ENCODE measurements around the gene PIK3CD.
A peak's percentile ranks its signal among the peaks of the same experiment; 100 is the strongest.
"Not testable (repeated sequence)": the region's sequence is repeated elsewhere in the genome, so short reads cannot be mapped to it uniquely, and the experiment has no call there.

Gene PIK3CD

GRCh38 chr1:9744106-9744799 lies 92.7 kb downstream of the PIK3CD start:
- DNase-seq = no peak

DNA sequence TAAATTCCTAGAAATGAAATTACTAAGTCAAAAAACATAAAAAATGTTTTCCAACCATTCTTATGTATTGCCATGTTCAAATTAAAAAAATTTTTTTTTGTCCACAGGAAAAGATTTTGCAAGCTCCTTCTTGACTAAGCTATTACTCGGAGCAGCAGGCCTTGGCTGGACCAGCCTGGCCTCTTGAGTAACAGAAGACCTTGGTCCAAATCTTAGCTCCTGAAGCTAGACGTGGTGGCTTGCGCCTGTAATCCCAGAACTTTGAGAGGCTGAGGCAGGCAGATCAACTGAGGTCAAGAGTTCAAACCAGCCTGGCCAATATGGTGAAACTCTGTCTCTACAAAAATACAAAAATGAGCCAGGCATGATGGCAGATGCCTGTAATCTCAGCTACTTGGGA lies 94.7 kb downstream of the PIK3CD start:
- DNase-seq = no peak

GRCh38 chr1:9746651-9747050 lies 95.1 kb downstream of the PIK3CD start:
- DNase-seq = no peak

DNA sequence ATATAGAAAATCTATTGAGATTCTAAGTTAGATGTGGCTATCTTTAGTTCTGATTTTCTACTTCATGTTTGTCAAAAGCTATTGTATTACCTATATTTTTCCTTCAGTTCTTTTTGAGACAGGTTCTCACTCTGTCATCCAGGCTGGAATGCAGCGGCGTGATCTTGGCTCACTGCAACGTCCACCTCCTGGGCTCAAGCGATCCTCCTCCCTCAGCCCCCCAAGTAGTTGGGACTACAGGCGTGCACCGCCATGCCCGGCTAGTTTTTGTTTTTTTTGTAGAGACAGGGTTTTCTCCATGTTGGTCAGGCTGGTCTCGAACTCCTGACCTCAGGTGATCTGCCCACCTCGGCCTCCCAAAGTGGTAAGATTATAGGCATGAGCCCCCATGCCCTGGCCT lies 96.9 kb downstream of the PIK3CD start:
- DNase-seq = not testable (repeated sequence)

DNA sequence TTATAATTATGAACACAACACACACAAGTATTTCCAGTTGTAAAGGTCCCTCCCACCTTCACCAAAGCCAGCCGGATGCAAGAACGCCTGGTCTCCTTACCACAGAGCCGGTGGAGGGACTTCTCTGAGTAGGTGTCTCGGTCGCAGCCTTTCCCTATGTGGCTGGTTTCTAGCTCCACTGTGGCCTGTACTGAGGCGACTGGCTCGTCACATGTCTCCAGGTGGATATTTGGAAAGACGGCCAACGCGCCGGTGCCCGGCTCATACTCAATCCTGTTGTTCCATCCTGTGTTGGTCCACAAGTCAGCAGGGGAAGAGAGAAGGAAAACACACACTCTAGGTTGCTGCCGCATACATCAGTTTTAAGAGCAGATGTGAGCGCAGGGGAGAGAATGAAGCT lies 97.8 kb downstream of the PIK3CD start:
- DNase-seq = no peak

DNA sequence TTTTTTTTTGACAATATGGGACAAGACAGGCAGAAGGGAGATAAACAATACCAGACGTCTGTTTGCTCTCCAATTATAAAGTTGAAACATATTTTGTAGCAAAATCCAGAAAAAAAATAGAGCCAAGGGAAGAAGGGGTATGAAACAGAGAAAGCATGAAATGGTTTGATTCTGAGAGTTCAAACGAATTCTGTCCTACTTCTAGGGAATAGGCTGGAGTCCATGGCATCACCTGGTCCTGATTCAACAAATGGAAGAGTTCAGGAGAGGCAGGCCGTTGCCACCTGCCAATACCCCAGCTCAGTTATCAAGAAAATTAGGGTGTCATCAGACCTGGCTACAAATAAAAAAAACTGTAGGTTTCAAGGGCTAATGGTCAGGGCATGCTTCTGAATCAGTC lies 100.4 kb downstream of the PIK3CD start:
- no peak for DNase-seq

GRCh38 chr1:9753121-9753531 lies 101.6 kb downstream of the PIK3CD start:
- DNase-seq = peak; percentile 69 to 91

- DNase-seq = no peak
Observed at GRCh38 chr1:9755441-9755995, 104.0 kb downstream of the PIK3CD start.

DNA sequence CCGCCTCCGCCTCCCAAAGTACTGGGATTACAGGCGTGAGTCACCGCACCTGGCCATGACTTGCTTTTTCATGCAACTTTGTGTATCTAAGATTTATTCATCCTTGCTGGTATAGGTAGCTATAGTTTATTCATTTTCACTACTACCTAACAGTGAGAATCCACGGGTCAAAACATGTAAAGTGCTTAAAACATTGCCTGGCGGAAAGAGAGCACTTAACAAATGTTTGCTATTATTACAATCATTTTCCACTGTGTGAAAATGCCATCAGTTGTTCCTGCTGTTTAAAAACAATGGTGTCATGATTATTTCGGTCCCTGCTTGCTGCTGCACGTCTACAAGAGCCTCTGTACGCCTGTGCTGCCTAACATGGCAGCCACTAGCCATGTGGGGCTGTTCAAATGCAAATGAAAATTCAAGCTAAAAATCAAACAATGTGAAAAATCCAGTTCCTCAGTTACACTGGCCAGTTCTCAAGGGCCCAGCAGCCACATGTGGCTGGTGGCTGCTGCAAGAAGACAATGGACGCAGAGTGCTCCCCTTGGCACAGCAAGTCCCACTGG lies 107.1 kb downstream of the PIK3CD start:
- no peak for DNase-seq

DNA sequence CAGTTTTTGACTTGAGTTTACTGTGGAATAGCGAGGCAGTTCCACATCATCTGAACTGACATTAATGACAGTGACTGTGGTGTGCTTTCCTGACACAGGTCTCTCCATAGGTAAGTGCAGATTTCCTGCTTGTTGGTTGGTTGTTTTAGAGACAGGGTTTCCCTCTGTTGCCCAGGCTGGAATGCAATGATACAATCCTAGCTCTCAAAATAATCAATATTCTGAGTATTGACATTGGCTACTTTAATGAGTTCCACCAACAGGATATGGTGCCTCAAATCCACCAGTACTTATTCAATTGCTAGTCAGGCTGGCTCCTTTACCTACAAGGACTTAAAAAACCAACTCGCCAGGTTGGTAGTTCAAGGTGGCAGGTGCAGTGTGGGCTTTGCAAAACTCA lies 108.4 kb downstream of the PIK3CD start:
- no peak for DNase-seq

GRCh38 chr1:9760824-9761223 lies 109.3 kb downstream of the PIK3CD start:
- no peak for DNase-seq

DNA sequence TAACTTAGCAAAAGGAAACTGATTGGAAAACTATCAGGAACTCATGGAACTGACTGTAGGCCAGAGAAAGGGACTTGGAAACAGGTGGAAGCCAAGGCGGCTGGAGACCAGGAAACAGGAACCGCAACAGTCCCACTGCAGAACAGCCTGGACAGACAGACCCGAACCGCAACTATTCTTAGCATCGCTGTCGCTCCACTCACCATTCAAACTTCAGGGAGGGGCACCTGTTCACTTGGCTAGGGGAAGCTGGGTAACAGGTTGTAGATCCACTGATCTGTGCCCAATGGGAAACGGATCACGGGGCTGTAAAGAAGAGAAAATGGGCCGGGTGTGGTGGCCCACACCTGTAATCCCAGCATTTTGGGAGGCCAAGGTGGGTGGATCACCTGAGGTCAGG lies 110.3 kb downstream of the PIK3CD start:
- DNase-seq = no peak

DNA sequence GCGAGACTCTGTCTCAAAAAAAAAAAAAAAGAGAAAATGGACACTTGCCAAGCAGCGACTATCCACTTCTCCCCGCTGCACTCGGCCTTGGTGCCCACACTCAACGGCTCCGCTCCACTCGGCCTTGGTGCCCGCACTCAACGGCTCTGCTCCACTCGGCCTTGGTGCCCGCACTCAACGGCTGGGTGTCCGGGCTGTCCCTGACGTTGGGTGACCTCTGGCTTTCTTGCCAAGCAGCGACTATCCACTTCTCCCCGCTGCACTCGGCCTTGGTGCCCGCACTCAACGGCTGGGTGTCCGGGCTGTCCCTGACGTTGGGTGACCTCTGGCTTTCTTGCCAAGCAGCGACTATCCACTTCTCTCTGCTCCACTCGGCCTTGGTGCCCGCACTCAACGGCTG lies 110.9 kb downstream of the PIK3CD start:
- not testable (repeated sequence) for DNase-seq

DNA sequence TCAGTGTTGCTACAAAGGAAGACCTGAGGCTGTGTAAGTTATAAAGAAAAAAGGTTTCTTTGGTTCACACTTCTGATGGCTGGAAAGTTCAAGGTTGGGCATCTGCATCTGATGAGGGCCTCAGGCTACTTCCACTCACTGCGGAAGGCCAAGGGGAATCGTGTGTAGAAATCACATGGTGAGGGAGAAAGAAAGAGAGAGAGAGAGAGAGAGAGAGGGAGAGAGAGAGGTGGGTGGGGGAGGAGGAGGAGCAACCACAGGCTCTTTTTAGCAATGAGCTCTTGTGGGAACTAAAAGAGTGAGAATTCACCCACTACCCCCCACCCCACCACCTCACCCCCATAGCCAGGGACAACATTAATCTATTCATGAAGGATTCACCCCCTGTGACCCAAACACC lies 112.4 kb downstream of the PIK3CD start:
- DNase-seq = no peak

GRCh38 chr1:9764550-9764949 lies 113.0 kb downstream of the PIK3CD start:
- DNase-seq = no peak

DNA sequence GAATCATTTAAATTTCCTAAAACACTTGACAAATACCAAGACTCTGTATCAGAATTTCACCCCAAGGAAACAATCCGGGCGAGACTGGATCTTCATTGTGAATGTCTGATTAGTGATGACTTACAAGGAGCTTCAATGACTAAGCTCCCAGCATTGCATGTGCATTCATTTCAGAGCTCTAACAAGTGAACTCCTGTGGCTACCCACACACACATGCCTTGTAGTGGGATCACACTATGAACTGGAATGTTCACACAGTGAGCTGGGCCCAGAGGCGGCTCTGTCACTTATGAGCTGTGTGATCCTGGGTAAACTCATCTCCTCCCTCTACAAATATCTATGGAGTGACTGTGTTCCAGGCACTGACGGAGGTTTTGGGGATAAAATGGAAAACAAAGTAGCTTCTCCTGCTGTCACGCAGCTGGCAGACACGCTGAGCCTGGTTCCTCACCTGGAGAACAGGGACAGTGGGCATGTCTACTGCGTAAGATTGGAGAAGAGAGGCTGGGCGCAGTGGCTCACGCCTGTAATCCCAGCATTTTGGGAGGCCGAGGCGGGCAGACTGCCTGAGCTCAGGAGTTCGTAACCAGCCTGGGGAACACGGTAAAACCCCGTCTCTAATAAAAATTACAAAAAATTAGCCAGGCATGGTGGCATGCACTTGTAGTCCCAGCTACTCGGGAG lies 115.4 kb downstream of the PIK3CD start:
- no peak for DNase-seq

DNA sequence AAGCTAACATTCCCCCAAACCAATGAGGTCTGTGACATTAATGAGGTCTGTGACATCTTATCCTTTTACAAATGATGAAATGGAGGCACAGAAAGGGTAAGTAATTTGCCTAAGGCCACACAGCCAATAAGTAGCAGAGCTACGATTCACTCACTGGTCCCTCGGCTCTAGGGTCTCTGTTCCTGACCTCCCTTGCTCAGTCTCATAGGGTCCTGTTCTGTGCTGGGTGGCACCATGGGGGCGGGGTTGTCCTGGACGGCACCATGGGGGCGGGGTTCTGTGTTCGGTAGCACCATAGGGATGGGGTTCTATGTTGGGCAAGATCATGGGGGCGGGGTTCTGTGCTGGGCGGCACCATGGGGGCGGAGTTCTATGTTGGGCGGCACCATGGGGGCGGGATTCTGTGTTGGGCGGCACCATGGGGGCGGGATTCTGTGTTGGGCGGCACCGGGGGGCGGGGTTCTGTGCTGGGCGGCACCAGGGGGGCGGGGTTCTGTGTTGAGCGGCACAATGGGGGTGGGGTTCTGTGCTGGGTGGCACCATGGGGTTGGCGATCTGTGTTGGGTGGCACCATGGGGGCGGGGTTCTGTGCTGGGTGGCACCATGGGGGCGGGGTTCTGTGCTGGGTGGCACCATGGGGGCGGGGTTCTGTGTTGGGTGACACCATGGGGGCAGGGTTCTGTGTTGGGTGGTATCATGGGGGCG lies 116.6 kb downstream of the PIK3CD start:
- DNase-seq = no peak

DNA sequence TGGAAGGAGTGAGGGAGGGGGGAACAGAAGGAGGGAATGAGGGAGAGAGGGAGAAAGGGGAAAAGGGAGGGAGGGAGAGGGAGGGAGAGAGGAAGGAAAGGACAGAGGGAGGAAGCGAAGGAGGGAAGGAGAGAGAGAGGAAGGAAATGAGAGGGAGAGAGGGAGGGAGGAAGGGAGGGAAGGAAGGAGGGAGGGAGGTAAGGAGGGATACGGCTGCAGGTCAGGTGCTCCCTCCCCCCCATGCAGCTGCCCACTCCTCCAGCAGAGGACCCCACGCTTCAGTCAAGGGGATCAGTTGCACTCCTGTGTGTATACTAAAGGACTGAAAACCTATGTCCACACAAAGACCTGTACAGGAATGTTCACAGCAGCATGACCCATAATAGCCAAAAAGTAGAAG lies 117.5 kb downstream of the PIK3CD start:
- DNase-seq = no peak

GRCh38 chr1:9770298-9770697 lies 118.8 kb downstream of the PIK3CD start:
- DNase-seq = no peak

GRCh38 chr1:9774712-9775679 lies 123.5 kb downstream of the PIK3CD start:
- no peak for DNase-seq

GRCh38 chr1:9776685-9777084 lies 125.2 kb downstream of the PIK3CD start:
- no peak for DNase-seq

Measured in NCI-H446 (cell line).